Measurements from ENCODE around the gene HAUS8. TPM values are rescaled to one million over a fixed set of nuclear protein-coding genes. Genes with fewer than 3 reads are reported as not detected.
A peak's percentile ranks its signal among the peaks of the same experiment; 100 is the strongest.

HAUS8 gene
- total RNA-seq, 1 experiment from 2014 or later, result 19.1 TPM

DNA sequence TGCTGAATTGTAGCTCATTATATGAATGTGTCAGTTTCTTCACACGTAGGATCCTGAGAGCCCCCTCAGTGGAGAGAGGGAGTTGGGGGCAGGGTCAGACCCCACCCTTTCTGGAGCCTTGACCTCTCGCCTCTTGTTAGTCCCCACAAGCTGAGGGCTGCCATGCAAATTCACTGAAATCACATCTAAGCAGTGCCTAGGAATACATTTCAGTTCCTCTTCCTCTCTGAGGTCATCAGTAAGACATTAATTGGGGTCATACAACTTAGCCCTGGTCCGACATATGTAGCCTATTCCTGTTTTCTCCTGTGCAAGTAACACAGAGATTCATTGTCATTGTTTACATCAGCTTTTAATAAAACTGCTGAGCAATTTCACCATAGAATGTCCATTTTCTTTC, 30.3 kb upstream of the HAUS8 start:
- Histone ChIP-seq H4K20me1 (ENCODE audit: low read length) (no peaks in the 10 kb centered on the region), H3K27me3 (ENCODE audit: low read length) (no peaks in the 10 kb centered on the region), H2AFZ (ENCODE audit: low read length) (no peak overlapping the region), H3K4me2 (ENCODE audit: low read length) (no peak overlapping the region), H3F3A (ENCODE audit: low read length, unreplicated experiment) (peaks cover 5% of the 10 kb centered on the region), H3K79me2 (ENCODE audit: low read length) (peaks cover 41% of the 10 kb centered on the region), H3K36me3 (ENCODE audit: low read depth, low read length) (peaks cover 20% of the 10 kb centered on the region), H3K4me1 (ENCODE audit: insufficient read depth, low read length) (peaks cover 16% of the 10 kb centered on the region), H3K9ac (ENCODE audit: low read length) (no peak overlapping the region), H3K9me2 (replicated peaks; ENCODE audit: low read length) (no peaks in the 10 kb centered on the region), H3K27ac (ENCODE audit: low read length) (no peak overlapping the region), H3K9me3 (ENCODE audit: low read length) (no peaks in the 10 kb centered on the region), H3K4me3 (ENCODE audit: low read length) (no peak overlapping the region)
- BruUV-seq (replicated peaks), result no TSS peak
- TF ChIP-seq, protein P1, sequence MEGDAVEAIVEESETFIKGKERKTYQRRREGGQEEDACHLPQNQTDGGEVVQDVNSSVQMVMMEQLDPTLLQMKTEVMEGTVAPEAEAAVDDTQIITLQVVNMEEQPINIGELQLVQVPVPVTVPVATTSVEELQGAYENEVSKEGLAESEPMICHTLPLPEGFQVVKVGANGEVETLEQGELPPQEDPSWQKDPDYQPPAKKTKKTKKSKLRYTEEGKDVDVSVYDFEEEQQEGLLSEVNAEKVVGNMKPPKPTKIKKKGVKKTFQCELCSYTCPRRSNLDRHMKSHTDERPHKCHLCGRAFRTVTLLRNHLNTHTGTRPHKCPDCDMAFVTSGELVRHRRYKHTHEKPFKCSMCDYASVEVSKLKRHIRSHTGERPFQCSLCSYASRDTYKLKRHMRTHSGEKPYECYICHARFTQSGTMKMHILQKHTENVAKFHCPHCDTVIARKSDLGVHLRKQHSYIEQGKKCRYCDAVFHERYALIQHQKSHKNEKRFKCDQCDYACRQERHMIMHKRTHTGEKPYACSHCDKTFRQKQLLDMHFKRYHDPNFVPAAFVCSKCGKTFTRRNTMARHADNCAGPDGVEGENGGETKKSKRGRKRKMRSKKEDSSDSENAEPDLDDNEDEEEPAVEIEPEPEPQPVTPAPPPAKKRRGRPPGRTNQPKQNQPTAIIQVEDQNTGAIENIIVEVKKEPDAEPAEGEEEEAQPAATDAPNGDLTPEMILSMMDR (conservative IDR thresholded peaks at IDR 0.05; ENCODE audit: low read depth, low read length), result no peak
- TF ChIP-seq EZH2phosphoT487 (IDR thresholded peaks at IDR 0.05; ENCODE audit: borderline replicate concordance, low read length), result no peak
- TF ChIP-seq EZH2 (IDR thresholded peaks at IDR 0.05; ENCODE audit: low read length, unreplicated experiment), result no peak
- ChIA-PET CTCF (no interaction called here), POLR2A (ENCODE audit: unreplicated experiment) (no interaction called here)
- no peak for DNase-seq
- ATAC-seq, result no peak
- intact Hi-C loops (cut with micrococcal nuclease), result no loop called here

GRCh38 chr19:17104679-17105078, 29.4 kb upstream of the HAUS8 start:
- H4K20me1 ChIP-seq (ENCODE audit: low read length), result no peaks in the 10 kb centered on the region
- DNase-seq, result no peak
- CTCF ChIA-PET, result no interaction called here

DNA sequence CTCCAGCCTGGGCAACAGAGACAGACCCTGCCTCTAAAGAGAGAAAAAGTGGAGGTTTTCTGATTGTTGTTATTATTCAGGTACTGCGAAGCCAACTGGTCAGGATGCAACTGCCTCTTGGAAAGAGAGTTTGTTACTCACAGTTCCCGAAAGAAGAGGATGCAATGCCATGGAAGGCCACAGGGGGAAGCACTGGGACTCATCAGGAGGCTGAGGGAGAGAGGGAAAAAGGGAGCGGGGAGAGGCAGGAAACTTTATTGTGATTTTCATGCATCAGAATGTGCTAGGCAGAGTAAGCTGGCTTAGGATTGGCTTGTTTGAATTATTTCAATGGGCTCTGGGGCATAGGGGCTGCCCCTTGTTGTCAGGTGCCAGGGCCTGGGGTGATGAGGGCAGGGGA, 27.9 kb upstream of the HAUS8 start:
- peaks cover 37% of the 10 kb centered on the region for H3K79me2 ChIP-seq (ENCODE audit: low read length)
- no peak overlapping the region for H3K4me3 ChIP-seq (ENCODE audit: low read length)
- no peaks in the 10 kb centered on the region for H3K9me3 ChIP-seq (ENCODE audit: low read length)
- DNase-seq (peak; percentile 58), ATAC-seq (no peak)
- intact Hi-C loops (cut with micrococcal nuclease), result no loop called here
- no peaks in the 10 kb centered on the region for H3K27me3 ChIP-seq (ENCODE audit: low read length)
- H3K4me1 ChIP-seq (ENCODE audit: insufficient read depth, low read length), result peaks cover 10% of the 10 kb centered on the region
- no peak overlapping the region for H3K9ac ChIP-seq (ENCODE audit: low read length)
- H3K4me2 ChIP-seq (ENCODE audit: low read length), result no peak overlapping the region
- ChIA-PET POLR2A (ENCODE audit: unreplicated experiment) (no interaction called here), CTCF (no interaction called here)
- H3K27ac ChIP-seq (ENCODE audit: low read length), result no peak overlapping the region
- no peak overlapping the region for H2AFZ ChIP-seq (ENCODE audit: low read length)
- no peaks in the 10 kb centered on the region for H3F3A ChIP-seq (ENCODE audit: low read length, unreplicated experiment)
- TF ChIP-seq, protein P1 (conservative IDR thresholded peaks at IDR 0.05; ENCODE audit: low read depth, low read length), result peak; percentile 61
- no peak for TF ChIP-seq EZH2 (IDR thresholded peaks at IDR 0.05; ENCODE audit: low read length, unreplicated experiment)
- H3K9me2 ChIP-seq (replicated peaks; ENCODE audit: low read length), result no peaks in the 10 kb centered on the region
- peaks cover 20% of the 10 kb centered on the region for H3K36me3 ChIP-seq (ENCODE audit: low read depth, low read length)
- no TSS peak for BruUV-seq (replicated peaks)
- no peaks in the 10 kb centered on the region for H4K20me1 ChIP-seq (ENCODE audit: low read length)

More at GRCh38 chr19:17104679-17105078, 29.4 kb upstream of the HAUS8 start:
- Histone ChIP-seq H3K4me3 (ENCODE audit: low read length) (no peak overlapping the region), H3K36me3 (ENCODE audit: low read depth, low read length) (peaks cover 20% of the 10 kb centered on the region), H3K9ac (ENCODE audit: low read length) (no peak overlapping the region), H3K4me2 (ENCODE audit: low read length) (no peak overlapping the region), H3K9me2 (replicated peaks; ENCODE audit: low read length) (no peaks in the 10 kb centered on the region), H3K27ac (ENCODE audit: low read length) (no peak overlapping the region), H3F3A (ENCODE audit: low read length, unreplicated experiment) (peaks cover 5% of the 10 kb centered on the region), H2AFZ (ENCODE audit: low read length) (no peak overlapping the region), H3K79me2 (ENCODE audit: low read length) (peaks cover 34% of the 10 kb centered on the region), H3K9me3 (ENCODE audit: low read length) (no peaks in the 10 kb centered on the region), H3K4me1 (ENCODE audit: insufficient read depth, low read length) (peaks cover 16% of the 10 kb centered on the region), H3K27me3 (ENCODE audit: low read length) (no peaks in the 10 kb centered on the region)
- POLR2A ChIA-PET (ENCODE audit: unreplicated experiment), result no interaction called here
- no peak for TF ChIP-seq EZH2phosphoT487 (IDR thresholded peaks at IDR 0.05; ENCODE audit: borderline replicate concordance, low read length)
- no peak for TF ChIP-seq EZH2 (IDR thresholded peaks at IDR 0.05; ENCODE audit: low read length, unreplicated experiment)
- TF ChIP-seq, protein P1 (conservative IDR thresholded peaks at IDR 0.05; ENCODE audit: low read depth, low read length), result no peak
- ATAC-seq, result no peak
- intact Hi-C loops (cut with micrococcal nuclease), result no loop called here
- BruUV-seq (replicated peaks), result no TSS peak

Data from PC-3 (cell line).